GM23338 (cell line): ENCODE measurements around the gene FAM181B. TPM values are rescaled to one million over a fixed set of nuclear protein-coding genes. Genes with fewer than 3 reads are reported as not detected.

Experiments
- ATAC-seq: fragments of 200-7000 bp; cut with Tn5 transposase; 3 replicates; pipeline ENCODE4 v1.9.1; 2020
- DNase-seq: peaks from one replicate; pipeline ENCODE4 v3.0.0-alpha.2; 2015; ENCODE audit warnings: low spot score
- H2AFZ ChIP-seq: fragments of 200-600 bp; sonication (generic); 2 replicates; pipeline ENCODE4 v1.8.0; 2016; ENCODE audit warnings: antibody characterized with exemption, mild to moderate bottlenecking, moderate library complexity
- H3F3A ChIP-seq: fragments of 200-600 bp; sonication (generic); replicated peaks from 2 replicates; pipeline ENCODE4 v1.8.0; 2017; ENCODE audit warnings: antibody characterized with exemption, mixed run types, low read depth
- H3K27ac ChIP-seq: fragments of 200-600 bp; sonication (generic); 2 replicates; pipeline ENCODE4 v1.6.1; 2016; ENCODE audit warnings: low read depth
- H3K27me3 ChIP-seq: fragments of 200-600 bp; sonication (generic); 2 replicates; pipeline ENCODE4 v1.8.0; 2016; ENCODE audit warnings: mild to moderate bottlenecking, mixed run types, moderate library complexity; ENCODE audit not compliant: insufficient read depth
- H3K36me3 ChIP-seq: fragments of 200-600 bp; sonication (generic); 2 replicates; pipeline ENCODE4 v1.8.0; 2016; ENCODE audit warnings: mild to moderate bottlenecking; ENCODE audit not compliant: insufficient read depth
- H3K4me1 ChIP-seq: fragments of 200-600 bp; sonication (generic); 2 replicates; pipeline ENCODE4 v1.8.0; 2016; ENCODE audit warnings: mild to moderate bottlenecking, moderate library complexity; ENCODE audit not compliant: insufficient read depth
- H3K4me2 ChIP-seq: fragments of 200-600 bp; sonication (generic); 2 replicates; pipeline ENCODE4 v1.7.1; 2017; ENCODE audit warnings: mixed run types
- H3K4me3 ChIP-seq: fragments of 200-600 bp; sonication (generic); 2 replicates; pipeline ENCODE4 v1.6.1; 2016; ENCODE audit warnings: mixed run types
- H3K79me2 ChIP-seq: fragments of 200-600 bp; sonication (generic); replicated peaks from 2 replicates; pipeline ENCODE4 v1.8.0; 2017; ENCODE audit warnings: mild to moderate bottlenecking; ENCODE audit not compliant: insufficient read depth
- H3K9me2 ChIP-seq: fragments of 200-600 bp; sonication (generic); 2 replicates; pipeline ENCODE4 v1.8.0; 2017; ENCODE audit not compliant: insufficient read depth
- H4K20me1 ChIP-seq: fragments of 200-600 bp; sonication (generic); replicated peaks from 2 replicates; pipeline ENCODE4 v1.8.0; 2017; ENCODE audit warnings: mild to moderate bottlenecking; ENCODE audit not compliant: insufficient read depth
- H3K27ac Mint-ChIP-seq: 2 replicates; pipeline ENCODE4 v1.8.0; 2020; ENCODE audit warnings: inconsistent platforms, mild to moderate bottlenecking, moderate library complexity, mixed read lengths
- H3K27me3 Mint-ChIP-seq: 3 replicates; pipeline ENCODE4 v1.8.0; 2022; ENCODE audit warnings: low read depth, mild to moderate bottlenecking, moderate library complexity, mixed read lengths, inconsistent platforms; ENCODE audit not compliant: insufficient read depth, poor library complexity
- H3K36me3 Mint-ChIP-seq: 3 replicates; pipeline ENCODE4 v1.8.0; 2021; ENCODE audit warnings: low read depth, mild to moderate bottlenecking, inconsistent platforms, moderate library complexity, mixed read lengths
- H3K4me1 Mint-ChIP-seq: 3 replicates; pipeline ENCODE4 v1.8.0; 2020; ENCODE audit warnings: mild to moderate bottlenecking, inconsistent platforms, mixed read lengths
- H3K4me3 Mint-ChIP-seq: 3 replicates; pipeline ENCODE4 v1.8.0; 2021; ENCODE audit warnings: moderate library complexity, mild to moderate bottlenecking, inconsistent platforms, mixed read lengths
- H3K9me3 Mint-ChIP-seq: 3 replicates; pipeline ENCODE4 v1.8.0; 2020; ENCODE audit warnings: moderate library complexity, mild to moderate bottlenecking, inconsistent platforms, mixed read lengths
- EZH2 ChIP-seq: fragments of 200-600 bp; sonication (generic); IDR thresholded peaks from one replicate; pipeline ENCODE4 v1.8.0; 2017; ENCODE audit warnings: antibody characterized with exemption, mild to moderate bottlenecking, low read depth; ENCODE audit not compliant: unreplicated experiment
- EZH2phosphoT487 ChIP-seq: fragments of 200-600 bp; sonication (generic); IDR thresholded peaks from one replicate; pipeline ENCODE4 v1.8.1; 2018; ENCODE audit warnings: antibody characterized with exemption; ENCODE audit not compliant: unreplicated experiment
- JUNB ChIP-seq: IDR thresholded peaks from one replicate; pipeline ENCODE4 v1.6.1; 2016; ENCODE audit warnings: antibody characterized with exemption; ENCODE audit not compliant: unreplicated experiment
- POLR2AphosphoS5 ChIP-seq: IDR thresholded peaks from 2 replicates; pipeline ENCODE4 v1.6.1; 2016; ENCODE audit warnings: antibody characterized with exemption, low read depth
- ZNF114 ChIP-seq: fragments of 250-450 bp; sonication (Bioruptor Pico); IDR thresholded peaks from 2 replicates; pipeline ENCODE4 v1.5.0; 2020; ENCODE audit warnings: mild to moderate bottlenecking, moderate library complexity
- ZNF331 ChIP-seq: fragments of 250-450 bp; sonication (Bioruptor Pico); IDR thresholded peaks from 2 replicates; pipeline ENCODE4 v1.5.0; 2020; ENCODE audit warnings: low read depth, mild to moderate bottlenecking, moderate library complexity
- polyA plus RNA-seq: library from polyadenylated mRNA; unstranded; fragments of >200 nt; fragmentation: Nextera tagmentation; extraction: Ambion mirVana; gene quantifications from 2 replicates; pipeline ENCODE4 v1.2.1, GENCODE V29; 2016
- total RNA-seq: library from RNA; depleted of rRNA; stranded (reverse); fragments of >200 nt; shearing (Covaris generic); gene quantifications from 2 replicates; pipeline ENCODE4 v1.2.3, GENCODE V29; 2014
- TF ChIP-seq, protein P1 (sequence below): IDR thresholded peaks from one replicate; pipeline ENCODE4 v1.6.1; 2018; ENCODE audit warnings: antibody characterized with exemption; ENCODE audit not compliant: unreplicated experiment
- TF ChIP-seq, protein P2 (sequence below): fragments of 250-450 bp; sonication (Bioruptor Pico); IDR thresholded peaks from 2 replicates; pipeline ENCODE4 v1.5.0; 2020; ENCODE audit warnings: mild to moderate bottlenecking, moderate library complexity

Gene FAM181B
- total and polyA plus RNA-seq, 2 experiments from 2014 or later, result 0.36 to 0.87 TPM

- TF ChIP-seq, protein P1, sequence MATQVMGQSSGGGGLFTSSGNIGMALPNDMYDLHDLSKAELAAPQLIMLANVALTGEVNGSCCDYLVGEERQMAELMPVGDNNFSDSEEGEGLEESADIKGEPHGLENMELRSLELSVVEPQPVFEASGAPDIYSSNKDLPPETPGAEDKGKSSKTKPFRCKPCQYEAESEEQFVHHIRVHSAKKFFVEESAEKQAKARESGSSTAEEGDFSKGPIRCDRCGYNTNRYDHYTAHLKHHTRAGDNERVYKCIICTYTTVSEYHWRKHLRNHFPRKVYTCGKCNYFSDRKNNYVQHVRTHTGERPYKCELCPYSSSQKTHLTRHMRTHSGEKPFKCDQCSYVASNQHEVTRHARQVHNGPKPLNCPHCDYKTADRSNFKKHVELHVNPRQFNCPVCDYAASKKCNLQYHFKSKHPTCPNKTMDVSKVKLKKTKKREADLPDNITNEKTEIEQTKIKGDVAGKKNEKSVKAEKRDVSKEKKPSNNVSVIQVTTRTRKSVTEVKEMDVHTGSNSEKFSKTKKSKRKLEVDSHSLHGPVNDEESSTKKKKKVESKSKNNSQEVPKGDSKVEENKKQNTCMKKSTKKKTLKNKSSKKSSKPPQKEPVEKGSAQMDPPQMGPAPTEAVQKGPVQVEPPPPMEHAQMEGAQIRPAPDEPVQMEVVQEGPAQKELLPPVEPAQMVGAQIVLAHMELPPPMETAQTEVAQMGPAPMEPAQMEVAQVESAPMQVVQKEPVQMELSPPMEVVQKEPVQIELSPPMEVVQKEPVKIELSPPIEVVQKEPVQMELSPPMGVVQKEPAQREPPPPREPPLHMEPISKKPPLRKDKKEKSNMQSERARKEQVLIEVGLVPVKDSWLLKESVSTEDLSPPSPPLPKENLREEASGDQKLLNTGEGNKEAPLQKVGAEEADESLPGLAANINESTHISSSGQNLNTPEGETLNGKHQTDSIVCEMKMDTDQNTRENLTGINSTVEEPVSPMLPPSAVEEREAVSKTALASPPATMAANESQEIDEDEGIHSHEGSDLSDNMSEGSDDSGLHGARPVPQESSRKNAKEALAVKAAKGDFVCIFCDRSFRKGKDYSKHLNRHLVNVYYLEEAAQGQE, result no peak
- TF ChIP-seq JUNB (no peak), ZNF114 (CRISPR knock-in tag) (no peak), ZNF331 (CRISPR knock-in tag) (no peak), EZH2phosphoT487 (no peak)
Measured at GRCh38 chr11:82732734-82733443, 775 bp downstream of the FAM181B start (continued).

GRCh38 chr11:82732348-82732733 lies 1.3 kb downstream of the FAM181B start:
- no peaks in the 10 kb centered on the region; the same call in 2 of the 3 replicates for H3K36me3 Mint-ChIP-seq
- H3K9me3 Mint-ChIP-seq, result no peaks in the 10 kb centered on the region
- H3K27ac ChIP-seq, result no peak overlapping the region
- H3F3A ChIP-seq, result peaks cover 7% of the 10 kb centered on the region; the same call in 1 of the 2 replicates
- DNase-seq (peak; percentile 68), ATAC-seq (peak; percentile 46)
- peak overlapping the region; percentile 57 for H3K4me3 Mint-ChIP-seq
- no peaks in the 10 kb centered on the region for H3K9me2 ChIP-seq
- H3K4me2 ChIP-seq, result peak overlapping the region; percentile 88
- peak overlapping the region; percentile 75 for H2AFZ ChIP-seq
- no peak overlapping the region for H3K27ac Mint-ChIP-seq
- H4K20me1 ChIP-seq, result no peaks in the 10 kb centered on the region
- H3K27me3 Mint-ChIP-seq, result peaks cover 41% of the 10 kb centered on the region
- no peaks in the 10 kb centered on the region for H3K79me2 ChIP-seq
- no peaks in the 10 kb centered on the region for H3K36me3 ChIP-seq
- H3K4me3 ChIP-seq, result peak overlapping the region; percentile 70
- peaks cover 26% of the 10 kb centered on the region for H3K4me1 Mint-ChIP-seq
- TF ChIP-seq, protein P2, sequence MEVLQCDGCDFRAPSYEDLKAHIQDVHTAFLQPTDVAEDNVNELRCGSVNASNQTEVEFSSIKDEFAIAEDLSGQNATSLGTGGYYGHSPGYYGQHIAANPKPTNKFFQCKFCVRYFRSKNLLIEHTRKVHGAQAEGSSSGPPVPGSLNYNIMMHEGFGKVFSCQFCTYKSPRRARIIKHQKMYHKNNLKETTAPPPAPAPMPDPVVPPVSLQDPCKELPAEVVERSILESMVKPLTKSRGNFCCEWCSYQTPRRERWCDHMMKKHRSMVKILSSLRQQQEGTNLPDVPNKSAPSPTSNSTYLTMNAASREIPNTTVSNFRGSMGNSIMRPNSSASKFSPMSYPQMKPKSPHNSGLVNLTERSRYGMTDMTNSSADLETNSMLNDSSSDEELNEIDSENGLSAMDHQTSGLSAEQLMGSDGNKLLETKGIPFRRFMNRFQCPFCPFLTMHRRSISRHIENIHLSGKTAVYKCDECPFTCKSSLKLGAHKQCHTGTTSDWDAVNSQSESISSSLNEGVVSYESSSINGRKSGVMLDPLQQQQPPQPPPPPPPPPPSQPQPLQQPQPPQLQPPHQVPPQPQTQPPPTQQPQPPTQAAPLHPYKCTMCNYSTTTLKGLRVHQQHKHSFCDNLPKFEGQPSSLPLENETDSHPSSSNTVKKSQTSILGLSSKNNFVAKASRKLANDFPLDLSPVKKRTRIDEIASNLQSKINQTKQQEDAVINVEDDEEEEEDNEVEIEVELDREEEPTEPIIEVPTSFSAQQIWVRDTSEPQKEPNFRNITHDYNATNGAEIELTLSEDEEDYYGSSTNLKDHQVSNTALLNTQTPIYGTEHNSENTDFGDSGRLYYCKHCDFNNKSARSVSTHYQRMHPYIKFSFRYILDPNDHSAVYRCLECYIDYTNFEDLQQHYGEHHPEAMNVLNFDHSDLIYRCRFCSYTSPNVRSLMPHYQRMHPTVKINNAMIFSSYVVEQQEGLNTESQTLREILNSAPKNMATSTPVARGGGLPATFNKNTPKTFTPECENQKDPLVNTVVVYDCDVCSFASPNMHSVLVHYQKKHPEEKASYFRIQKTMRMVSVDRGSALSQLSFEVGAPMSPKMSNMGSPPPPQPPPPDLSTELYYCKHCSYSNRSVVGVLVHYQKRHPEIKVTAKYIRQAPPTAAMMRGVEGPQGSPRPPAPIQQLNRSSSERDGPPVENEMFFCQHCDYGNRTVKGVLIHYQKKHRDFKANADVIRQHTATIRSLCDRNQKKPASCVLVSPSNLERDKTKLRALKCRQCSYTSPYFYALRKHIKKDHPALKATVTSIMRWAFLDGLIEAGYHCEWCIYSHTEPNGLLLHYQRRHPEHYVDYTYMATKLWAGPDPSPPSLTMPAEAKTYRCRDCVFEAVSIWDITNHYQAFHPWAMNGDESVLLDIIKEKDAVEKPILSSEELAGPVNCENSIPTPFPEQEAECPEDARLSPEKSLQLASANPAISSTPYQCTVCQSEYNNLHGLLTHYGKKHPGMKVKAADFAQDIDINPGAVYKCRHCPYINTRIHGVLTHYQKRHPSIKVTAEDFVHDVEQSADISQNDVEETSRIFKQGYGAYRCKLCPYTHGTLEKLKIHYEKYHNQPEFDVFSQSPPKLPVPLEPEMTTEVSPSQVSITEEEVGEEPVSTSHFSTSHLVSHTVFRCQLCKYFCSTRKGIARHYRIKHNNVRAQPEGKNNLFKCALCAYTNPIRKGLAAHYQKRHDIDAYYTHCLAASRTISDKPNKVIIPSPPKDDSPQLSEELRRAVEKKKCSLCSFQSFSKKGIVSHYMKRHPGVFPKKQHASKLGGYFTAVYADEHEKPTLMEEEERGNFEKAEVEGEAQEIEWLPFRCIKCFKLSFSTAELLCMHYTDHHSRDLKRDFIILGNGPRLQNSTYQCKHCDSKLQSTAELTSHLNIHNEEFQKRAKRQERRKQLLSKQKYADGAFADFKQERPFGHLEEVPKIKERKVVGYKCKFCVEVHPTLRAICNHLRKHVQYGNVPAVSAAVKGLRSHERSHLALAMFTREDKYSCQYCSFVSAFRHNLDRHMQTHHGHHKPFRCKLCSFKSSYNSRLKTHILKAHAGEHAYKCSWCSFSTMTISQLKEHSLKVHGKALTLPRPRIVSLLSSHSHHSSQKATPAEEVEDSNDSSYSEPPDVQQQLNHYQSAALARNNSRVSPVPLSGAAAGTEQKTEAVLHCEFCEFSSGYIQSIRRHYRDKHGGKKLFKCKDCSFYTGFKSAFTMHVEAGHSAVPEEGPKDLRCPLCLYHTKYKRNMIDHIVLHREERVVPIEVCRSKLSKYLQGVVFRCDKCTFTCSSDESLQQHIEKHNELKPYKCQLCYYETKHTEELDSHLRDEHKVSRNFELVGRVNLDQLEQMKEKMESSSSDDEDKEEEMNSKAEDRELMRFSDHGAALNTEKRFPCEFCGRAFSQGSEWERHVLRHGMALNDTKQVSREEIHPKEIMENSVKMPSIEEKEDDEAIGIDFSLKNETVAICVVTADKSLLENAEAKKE, result no peak
- TF ChIP-seq POLR2AphosphoS5 (no peak), EZH2 (peak; percentile 71)
- peaks cover 30% of the 10 kb centered on the region for H3K4me1 ChIP-seq
- peaks cover 60% of the 10 kb centered on the region for H3K27me3 ChIP-seq
